GM19467 (cell line): Measurements from ENCODE around the gene MIR17HG.

Source experiments
- ATAC-seq: cut with Tn5 transposase; IDR thresholded peaks from one replicate; pipeline ENCODE4 v1.9.1; 2021; ENCODE audit warnings: mild to moderate bottlenecking, moderate library complexity; ENCODE audit not compliant: unreplicated experiment

MIR17HG gene

DNA sequence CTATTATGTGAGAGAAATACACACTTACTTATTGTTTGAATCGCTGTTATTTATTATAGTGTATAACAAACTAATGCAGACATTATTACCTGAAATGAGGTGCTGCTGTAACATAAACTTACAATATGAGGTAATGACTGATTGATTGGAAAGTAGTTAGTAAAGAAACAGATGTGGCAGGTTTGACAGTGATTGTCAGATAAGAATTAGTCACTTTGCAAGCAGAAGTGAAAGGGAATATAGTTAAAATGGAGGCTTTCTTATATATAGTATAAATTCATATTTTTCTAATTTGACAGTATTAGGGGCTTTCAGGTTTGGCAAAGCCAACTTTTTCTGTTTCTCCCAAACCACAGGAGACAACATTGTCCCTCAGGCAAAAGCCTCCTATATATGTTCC is 20.6 kb downstream of the MIR17HG start:
- ATAC-seq: no peak

DNA sequence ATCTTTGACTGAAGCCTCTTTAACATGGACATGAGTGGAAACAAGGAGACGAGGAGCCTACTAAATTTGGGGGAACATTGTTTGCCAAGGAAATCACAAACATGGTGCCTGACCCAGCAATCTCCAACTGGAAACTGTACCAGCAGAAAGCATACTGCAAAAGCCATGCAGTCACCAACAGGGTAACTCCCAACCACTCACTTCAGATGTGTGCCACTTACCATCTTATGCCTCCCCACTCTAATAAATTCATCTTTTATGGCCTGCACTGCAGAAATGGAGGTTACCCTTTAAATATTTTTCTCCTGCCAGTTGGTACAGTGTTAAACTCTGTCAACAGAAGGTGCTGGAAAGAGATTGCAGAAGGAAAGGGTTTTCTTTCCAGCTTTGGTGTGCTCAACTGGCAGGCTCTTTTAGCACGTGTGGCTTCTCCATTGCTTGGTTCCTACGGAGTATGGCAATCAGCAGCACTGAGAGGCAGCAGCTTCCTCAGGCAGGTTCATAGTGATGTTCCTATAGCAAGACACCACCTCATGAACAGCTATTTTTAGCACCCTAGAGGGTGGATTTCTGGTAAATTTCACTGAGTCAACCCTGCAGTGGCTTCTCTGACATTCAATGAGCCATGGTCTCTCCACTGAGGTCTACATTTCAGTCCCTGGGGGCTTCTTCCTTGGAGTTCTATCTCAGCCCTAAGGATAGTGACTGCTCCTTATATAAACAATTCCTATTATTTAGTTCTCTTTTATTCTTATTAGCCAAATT is 21.4 kb downstream of the MIR17HG start:
- ATAC-seq: no peak

DNA sequence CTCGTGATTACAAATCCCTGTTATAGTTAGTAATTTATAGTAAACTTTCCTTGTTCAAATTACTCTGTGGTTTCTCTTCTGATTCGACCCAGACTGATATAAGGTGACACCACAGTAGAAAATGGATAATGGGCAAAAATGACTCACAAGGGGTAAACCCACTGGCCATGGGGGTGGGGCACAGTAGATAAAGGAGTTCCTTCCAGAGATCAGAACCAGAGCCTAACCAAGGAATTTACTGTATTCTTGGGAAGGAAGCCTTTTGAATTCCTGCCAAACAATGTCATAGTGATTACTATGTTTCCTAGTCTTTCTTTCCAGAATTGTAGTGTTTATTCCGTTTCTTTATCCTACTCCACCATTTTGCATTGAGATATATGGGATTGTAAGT is 21.9 kb downstream of the MIR17HG start:
- no peak for ATAC-seq

DNA sequence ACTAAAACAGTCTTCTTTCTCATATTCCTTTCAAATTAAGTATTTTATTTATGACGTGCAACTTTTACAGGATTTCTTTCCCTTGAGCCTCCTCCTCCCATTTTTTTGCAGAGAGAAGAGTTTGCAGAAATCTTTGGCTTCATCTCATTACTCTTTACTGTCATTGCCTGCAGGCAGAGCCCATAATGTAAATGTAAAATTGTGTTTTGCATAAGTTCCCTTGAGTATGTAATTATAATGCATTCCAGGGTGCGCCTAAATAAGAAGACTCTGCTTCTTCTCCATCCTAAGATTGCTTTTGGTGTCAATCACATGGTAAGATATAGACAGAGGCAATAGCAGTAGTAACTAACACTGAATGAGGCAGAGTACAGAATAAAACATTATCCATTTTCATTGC is 23.0 kb downstream of the MIR17HG start:
- ATAC-seq: no peak

DNA sequence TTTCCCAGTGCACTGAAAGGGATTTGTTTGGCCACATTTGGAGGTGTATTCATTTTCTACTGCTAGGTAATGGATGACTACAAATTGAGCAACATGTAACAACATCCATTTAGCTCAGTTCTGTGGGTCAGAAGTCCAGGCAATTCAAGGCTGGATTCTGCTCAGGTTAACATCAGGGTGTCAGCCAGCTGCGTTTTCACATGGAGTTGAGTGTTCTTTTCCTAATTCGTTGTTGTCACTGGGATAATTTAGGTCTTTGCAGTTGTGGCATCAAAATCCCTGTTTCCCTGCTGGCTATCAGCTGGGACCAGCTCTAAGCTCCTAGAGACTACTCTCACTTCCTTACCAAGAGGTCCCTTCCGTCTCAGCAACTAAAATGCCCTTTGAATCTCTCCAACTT is 25.4 kb downstream of the MIR17HG start:
- ATAC-seq: no peak

DNA sequence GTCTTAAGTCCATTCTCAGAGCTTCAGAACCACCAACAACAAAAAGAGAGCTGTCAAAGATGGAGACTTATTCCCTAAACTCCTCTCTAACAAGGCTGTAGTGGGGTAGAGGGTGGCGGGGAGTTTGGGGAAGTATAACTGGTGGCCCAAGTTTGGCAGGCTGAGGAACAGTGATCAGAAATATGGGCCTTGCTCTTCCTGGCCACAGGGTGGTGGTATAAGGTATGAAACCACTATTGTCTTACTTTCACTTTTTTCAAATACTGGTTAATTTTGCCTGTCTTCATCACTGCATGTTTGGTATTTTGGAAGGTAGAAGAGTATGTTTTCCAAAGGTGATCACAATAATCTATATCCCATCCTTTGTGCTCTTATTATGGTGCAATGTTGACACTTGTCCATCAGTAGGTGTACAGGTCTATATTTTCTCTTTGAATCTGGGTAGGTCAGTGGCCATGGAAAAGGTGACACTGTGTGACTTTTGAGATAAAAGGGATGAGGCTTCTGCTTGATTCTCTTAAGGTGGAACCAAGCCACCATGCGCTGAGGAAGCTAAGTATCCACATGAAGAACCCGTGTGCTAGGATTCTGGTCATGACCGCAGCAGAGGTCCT is 27.7 kb downstream of the MIR17HG start:
- ATAC-seq: peak; percentile 96

DNA sequence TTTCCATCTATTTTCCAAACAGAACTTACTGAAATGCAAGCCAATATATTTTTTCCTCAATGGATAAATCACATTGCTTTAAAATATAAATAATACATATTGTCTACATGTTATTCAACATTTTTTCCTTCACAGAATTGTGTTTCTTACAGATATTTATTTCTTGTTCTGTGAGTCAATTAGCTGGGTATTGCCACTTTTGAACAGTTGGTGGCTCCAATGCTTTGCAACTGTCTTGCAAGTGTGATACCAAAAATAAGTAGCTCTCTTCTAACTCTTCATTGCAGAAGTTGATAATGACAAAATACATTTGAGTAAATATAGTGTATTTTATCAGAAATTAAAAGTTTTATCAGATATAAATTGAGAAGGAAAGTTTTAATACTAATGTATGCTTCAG is 33.9 kb downstream of the MIR17HG start:
- no peak for ATAC-seq

DNA sequence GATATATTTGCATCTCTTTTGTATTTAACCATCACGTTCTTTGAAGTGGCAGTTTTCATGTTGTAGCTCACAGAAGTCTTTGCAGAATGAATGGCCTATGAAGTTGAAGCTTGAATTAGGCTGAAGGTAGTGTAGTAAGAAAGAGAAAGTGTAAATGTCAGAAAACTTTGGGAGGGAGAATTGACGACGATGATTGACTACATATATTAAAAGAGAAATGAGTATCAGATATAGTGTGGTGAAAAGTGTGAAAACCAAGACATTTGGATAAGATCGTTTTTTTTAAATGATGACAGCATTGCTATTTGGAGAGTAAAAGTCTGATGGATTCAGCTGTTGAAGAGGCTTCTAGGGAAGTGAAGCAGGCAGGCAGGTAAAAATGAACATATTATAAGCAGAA is 36.3 kb downstream of the MIR17HG start:
- no peak for ATAC-seq

DNA sequence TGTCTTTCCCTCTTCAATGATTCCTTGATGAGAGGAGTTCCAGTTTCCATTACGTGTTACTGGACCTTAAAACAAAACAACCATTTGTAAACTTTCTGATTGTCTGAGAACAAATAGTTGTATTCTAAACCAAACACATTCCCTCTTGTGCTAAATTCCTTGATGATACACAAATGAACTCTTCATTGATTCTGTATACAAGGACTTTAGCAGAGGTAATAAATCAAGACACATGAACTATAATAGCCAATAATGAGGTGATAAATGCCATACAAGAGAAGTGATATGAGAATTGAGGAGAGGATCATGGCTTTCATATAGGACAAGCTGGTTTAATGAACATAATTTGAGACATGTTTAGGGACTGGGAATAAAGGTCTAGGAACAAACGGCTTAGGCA is 37.4 kb downstream of the MIR17HG start:
- ATAC-seq: no peak

DNA sequence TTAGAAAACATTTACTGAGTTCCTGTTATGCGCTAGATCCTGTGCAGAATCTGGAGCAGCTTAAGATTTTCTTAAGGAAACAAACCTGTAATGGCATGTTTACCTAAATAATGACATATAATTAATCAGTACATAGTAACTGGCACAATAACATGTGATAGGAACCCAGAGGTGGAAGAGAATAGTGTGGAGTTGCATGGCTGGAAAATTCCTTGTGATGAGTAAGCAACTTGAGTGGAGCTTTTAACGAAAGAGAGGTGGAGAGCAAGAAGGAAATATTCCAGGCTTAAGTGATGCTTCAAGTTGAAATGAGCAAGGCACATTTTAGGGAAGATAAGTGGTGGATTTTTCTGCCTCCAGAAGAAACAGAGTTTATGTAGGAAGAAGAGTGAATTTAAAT is 41.7 kb downstream of the MIR17HG start:
- no peak for ATAC-seq

DNA sequence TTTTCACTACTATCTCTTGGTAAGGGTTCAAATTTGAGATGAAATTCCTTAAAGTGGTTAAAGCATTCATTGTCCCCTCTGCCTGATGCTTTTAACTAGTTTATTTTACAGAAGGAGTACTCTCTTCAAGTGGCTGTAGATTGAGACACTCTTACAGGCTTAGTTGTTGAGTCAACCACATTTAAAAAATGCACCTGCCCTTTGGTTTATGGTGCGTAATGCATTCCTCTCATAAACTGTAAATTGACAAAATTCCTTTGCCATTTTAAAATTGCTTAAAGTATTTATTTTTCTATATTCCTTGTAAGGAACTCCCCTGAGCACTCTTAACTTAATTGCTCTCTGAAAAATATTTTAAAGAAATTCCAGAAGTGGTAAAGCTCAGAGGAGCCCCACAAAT is 50.1 kb downstream of the MIR17HG start:
- no peak for ATAC-seq

DNA sequence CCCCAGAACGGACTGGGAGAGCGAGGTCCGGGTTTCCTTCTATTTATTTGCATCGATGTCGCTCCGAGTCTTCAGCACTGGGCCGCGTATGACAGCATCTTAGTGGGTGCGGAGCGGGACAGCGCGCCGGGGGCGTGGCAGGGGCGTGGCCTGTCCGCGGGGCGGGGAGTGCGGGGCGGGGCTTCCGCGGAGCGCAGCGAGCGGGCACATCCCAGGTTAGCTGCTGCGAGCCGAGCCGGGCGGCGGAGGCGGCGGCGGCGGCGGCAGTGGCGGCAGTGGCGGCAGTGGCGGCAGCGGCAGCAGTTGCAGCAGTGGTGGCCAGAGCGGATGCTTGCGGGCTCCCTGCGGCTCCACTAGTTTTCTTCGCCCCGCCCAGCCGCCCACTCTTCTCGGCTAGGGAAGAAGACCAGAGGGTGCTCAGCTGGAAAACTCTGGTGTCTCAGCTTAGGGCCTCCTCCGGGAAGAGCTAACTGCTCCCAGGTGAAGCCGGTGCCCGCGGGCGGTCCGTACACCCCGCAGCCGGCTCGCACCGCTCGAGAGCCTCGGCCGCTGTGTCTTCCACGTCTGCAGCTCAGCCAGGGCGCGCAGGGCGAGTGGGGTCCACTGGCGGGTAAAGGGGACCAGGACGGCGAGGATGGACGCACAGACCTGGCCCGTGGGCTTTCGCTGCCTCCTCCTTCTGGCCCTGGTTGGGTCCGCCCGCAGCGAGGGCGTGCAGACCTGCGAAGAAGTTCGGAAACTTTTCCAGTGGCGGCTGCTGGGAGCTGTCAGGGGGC is 51.1 kb downstream of the MIR17HG start, which contains the start of gene GPC5:
Gene GPC5 (plus strand): TSS at position 209 of the 776 bp plus-strand sequence.
- ATAC-seq: peak; percentile 96

DNA sequence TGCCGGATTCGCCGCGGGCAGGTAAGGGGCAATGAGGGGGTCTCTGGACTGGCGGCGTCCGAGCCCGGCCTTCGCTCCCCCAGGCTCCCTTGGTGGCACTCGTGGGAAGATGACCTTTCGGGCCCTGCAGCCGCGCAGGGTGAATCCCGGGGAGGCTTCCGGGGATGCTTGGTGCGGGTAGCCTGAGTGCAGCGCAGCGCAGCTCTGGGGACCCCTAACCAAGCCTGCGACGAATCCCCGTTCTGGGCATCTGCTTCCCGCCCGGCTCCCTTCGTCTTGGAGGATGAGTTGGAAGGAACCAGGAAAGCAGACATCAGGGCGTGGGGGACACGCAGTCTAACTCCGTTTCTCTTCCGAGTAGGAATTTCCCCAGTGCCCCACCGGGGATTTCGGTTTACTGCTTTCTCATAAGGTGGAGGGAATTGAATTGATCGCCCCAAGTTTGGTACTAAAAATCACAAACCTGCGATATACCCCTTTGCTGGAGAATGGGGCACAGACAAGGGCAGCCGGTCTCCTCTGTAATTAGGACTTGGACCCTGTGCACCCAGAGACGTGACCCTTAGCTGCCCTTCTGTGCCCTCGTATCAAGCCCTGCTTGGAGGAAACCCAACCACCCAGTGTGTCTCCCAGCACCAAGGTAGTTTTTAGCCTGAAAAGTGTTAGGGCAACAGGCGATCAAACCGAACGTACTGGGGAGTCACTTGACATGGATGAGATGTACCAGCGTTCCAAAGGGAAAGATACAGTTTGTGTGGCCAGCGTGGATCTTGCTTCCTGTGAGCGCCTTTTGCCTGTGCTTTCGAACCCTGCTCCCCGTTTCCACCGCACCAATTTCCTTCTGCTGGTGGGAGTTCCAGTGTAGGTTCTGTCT is 51.9 kb downstream of the MIR17HG start:
- ATAC-seq: no peak

DNA sequence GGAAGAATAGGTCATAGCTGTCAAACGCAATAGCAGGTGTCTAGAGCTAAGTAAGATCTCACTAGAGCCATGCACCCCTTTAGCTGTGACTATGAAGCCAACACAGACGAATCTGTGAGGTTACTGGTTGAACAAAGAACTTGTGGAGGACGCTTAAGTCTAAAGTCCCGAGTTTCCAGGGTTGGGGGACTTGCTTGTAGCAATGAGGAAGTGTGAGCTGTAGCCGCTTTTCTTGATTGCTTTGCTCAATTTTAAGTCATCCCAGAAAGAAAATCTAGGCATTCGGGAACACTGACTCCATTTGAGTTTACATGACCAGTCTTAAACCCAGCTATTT is 52.5 kb downstream of the MIR17HG start:
- no peak for ATAC-seq

DNA sequence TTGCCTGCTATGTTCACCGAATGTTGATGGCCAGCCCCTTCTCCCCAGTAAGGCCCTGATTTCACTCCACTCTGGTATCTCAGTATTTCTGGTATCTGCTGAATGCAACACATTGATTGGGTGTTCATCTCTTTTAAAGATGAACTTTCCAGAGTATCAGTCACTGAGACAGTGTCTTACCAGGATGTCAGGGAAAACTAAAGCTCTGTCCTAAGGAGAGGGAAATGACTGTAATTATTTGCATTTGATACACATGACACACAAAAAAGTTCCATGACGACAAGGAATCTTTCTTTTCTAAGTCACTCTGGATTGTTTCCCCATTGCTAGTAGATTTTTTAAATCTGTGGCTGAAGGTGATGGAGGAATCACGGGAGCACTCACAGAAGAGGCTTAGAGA is 53.2 kb downstream of the MIR17HG start:
- ATAC-seq: no peak

DNA sequence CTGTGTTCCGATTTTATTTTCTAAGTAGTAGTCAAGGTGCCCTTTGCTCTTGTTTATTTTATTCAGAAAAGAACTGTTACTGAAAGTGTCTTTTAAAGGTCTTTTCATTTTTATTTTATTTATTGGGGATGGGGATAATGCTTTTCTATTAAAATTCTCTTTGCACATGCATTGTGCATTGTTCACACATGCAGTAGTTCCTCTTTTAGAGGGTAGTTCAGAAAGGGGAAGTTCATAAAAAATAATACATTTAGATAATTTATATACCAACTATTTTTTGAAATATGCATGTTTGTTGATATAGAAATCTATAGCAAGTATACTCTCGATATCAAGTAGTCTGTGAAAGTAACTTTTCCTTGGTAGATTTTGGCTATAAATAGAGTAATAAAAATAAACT is 54.4 kb downstream of the MIR17HG start:
- ATAC-seq: no peak
